Mesodermal cell (in vitro differentiated cells): ENCODE results near the gene ZNF140.

ENCODE experiments used
- H3K27ac ChIP-seq: 2 replicates; pipeline ENCODE4 v1.7.0; 2013; ENCODE audit warnings: mild to moderate bottlenecking, low read depth, low read length, moderate library complexity; ENCODE audit not compliant: severe bottlenecking
- H3K36me3 ChIP-seq: 2 replicates; pipeline ENCODE4 v1.7.1; 2013; ENCODE audit warnings: mild to moderate bottlenecking, low read length, moderate library complexity; ENCODE audit not compliant: control insufficient read depth, insufficient read depth
- H3K4me1 ChIP-seq: one replicate; pipeline ENCODE4 v1.7.1; 2013; ENCODE audit warnings: mild to moderate bottlenecking, low read length; ENCODE audit not compliant: insufficient read depth, control insufficient read depth, poor library complexity, severe bottlenecking
- H3K4me3 ChIP-seq: 2 replicates; pipeline ENCODE4 v1.7.0; 2013; ENCODE audit warnings: low read length, control low read depth, mild to moderate bottlenecking; ENCODE audit not compliant: insufficient read depth, poor library complexity, severe bottlenecking; ENCODE audit errors: extremely low read depth
- H3K9me3 ChIP-seq: 2 replicates; pipeline ENCODE4 v1.7.1; 2013; ENCODE audit warnings: mild to moderate bottlenecking, low read length, moderate library complexity; ENCODE audit not compliant: control insufficient read depth
- WGBS, 2 experiments: methylation state at CpG; one replicate each; pipeline ENCODE4 v1.1.5; 2013; ENCODE audit warnings: missing lambda C conversion rate in 2 of 2; ENCODE audit not compliant: insufficient coverage in 2 of 2; 5-methylcytosine and 5-hydroxymethylcytosine counted together

The ZNF140 gene

GRCh38 chr12:133081159-133081780 lies 547 bp downstream of the ZNF140 start:
- 41 to 69% methylated on average over 8 to 14 of the region's 17 CpGs for WGBS, 2 experiments

GRCh38 chr12:133083345-133083744 lies 2.6 kb downstream of the ZNF140 start:
- H3K27ac ChIP-seq: no peak overlapping the region
- H3K9me3 ChIP-seq: peaks cover 79% of the 10 kb centered on the region
- no peaks in the 10 kb centered on the region for H3K4me1 ChIP-seq
- 96 to 97% methylated on average over 5 of the region's 6 CpGs for WGBS, 2 experiments
- no peak overlapping the region for H3K4me3 ChIP-seq
- H3K36me3 ChIP-seq: peaks cover 68% of the 10 kb centered on the region

More at GRCh38 chr12:133081159-133081780, 547 bp downstream of the ZNF140 start:
- H3K36me3 ChIP-seq: peaks cover 48% of the 10 kb centered on the region
- H3K27ac ChIP-seq: peak overlapping the region; percentile 100
- peaks cover 81% of the 10 kb centered on the region for H3K9me3 ChIP-seq
- H3K4me1 ChIP-seq: no peaks in the 10 kb centered on the region
- peak overlapping the region; percentile 84 for H3K4me3 ChIP-seq

- 92 to 93% methylated on average over 2 of the region's 3 CpGs for WGBS, 2 experiments
- peaks cover 68% of the 10 kb centered on the region for H3K36me3 ChIP-seq
- no peak overlapping the region for H3K27ac ChIP-seq
- peaks cover 91% of the 10 kb centered on the region for H3K9me3 ChIP-seq
- no peaks in the 10 kb centered on the region for H3K4me1 ChIP-seq
- no peak overlapping the region for H3K4me3 ChIP-seq
Observed at GRCh38 chr12:133105620-133106019, 24.9 kb downstream of the ZNF140 start.

- Histone ChIP-seq H3K27ac (no peak overlapping the region), H3K9me3 (peaks cover 92% of the 10 kb centered on the region), H3K36me3 (peaks cover 61% of the 10 kb centered on the region), H3K4me3 (no peak overlapping the region), H3K4me1 (no peaks in the 10 kb centered on the region)
- 100% methylated on average over 1 of the region's 5 CpGs; no CpG with 5 or more reads in 1 of the 2 experiments for WGBS, 2 experiments
Observed at GRCh38 chr12:133106253-133106652, 25.5 kb downstream of the ZNF140 start.

- no peak overlapping the region for H3K27ac ChIP-seq
- peaks cover 52% of the 10 kb centered on the region for H3K36me3 ChIP-seq
- peaks cover 88% of the 10 kb centered on the region for H3K9me3 ChIP-seq
- no peak overlapping the region for H3K4me3 ChIP-seq
- WGBS, 2 experiments: no CpG with 5 or more reads among the region's 1 CpG
- no peaks in the 10 kb centered on the region for H3K4me1 ChIP-seq
Observed at GRCh38 chr12:133107121-133107520, 26.4 kb downstream of the ZNF140 start.

GRCh38 chr12:133108150-133108549 lies 27.4 kb downstream of the ZNF140 start:
- H3K36me3 ChIP-seq: peaks cover 42% of the 10 kb centered on the region
- H3K4me1 ChIP-seq: no peaks in the 10 kb centered on the region
- WGBS, 2 experiments: 93% methylated on average over 2 of the region's 2 CpGs; no CpG with 5 or more reads in 1 of the 2 experiments
- no peak overlapping the region for H3K4me3 ChIP-seq
- H3K9me3 ChIP-seq: peaks cover 84% of the 10 kb centered on the region
- H3K27ac ChIP-seq: no peak overlapping the region

GRCh38 chr12:133120385-133121191 lies 39.9 kb downstream of the ZNF140 start:
- WGBS, 2 experiments: 100% methylated on average over 1 of the region's 3 CpGs; no CpG with 5 or more reads in 1 of the 2 experiments
- peaks cover 91% of the 10 kb centered on the region for H3K9me3 ChIP-seq
- no peaks in the 10 kb centered on the region for H3K4me1 ChIP-seq
- H3K36me3 ChIP-seq: peaks cover 55% of the 10 kb centered on the region
- no peak overlapping the region for H3K27ac ChIP-seq
- H3K4me3 ChIP-seq: no peak overlapping the region

- peaks cover 61% of the 10 kb centered on the region for H3K36me3 ChIP-seq
- H3K9me3 ChIP-seq: peaks cover 80% of the 10 kb centered on the region
- H3K4me3 ChIP-seq: no peak overlapping the region
- H3K4me1 ChIP-seq: no peaks in the 10 kb centered on the region
- H3K27ac ChIP-seq: no peak overlapping the region
- 83% methylated on average over 1 of the region's 2 CpGs; no CpG with 5 or more reads in 1 of the 2 experiments for WGBS, 2 experiments
Observed at GRCh38 chr12:133124674-133125073, 44.0 kb downstream of the ZNF140 start.

- peak overlapping the region; percentile 98 for H3K27ac ChIP-seq
- no peaks in the 10 kb centered on the region for H3K4me1 ChIP-seq
- H3K36me3 ChIP-seq: peaks cover 48% of the 10 kb centered on the region
- peaks cover 58% of the 10 kb centered on the region for H3K9me3 ChIP-seq
- peak overlapping the region; percentile 87 for H3K4me3 ChIP-seq
- 2 to 18% methylated on average over 11 to 15 of the region's 26 CpGs for WGBS, 2 experiments
Observed at GRCh38 chr12:133129368-133130037, 48.8 kb downstream of the ZNF140 start.

GRCh38 chr12:133130038-133130807 lies 49.5 kb downstream of the ZNF140 start, which contains the start of the genes ZNF10 and ZNF891:
ZNF10 (plus strand) TSS chr12:133130627; CDS start chr12:133144493, 13,866 bp downstream.
ZNF891 (minus strand) TSS chr12:133130274; CDS start chr12:133121918, 8,356 bp downstream.
- Histone ChIP-seq H3K9me3 (peaks cover 57% of the 10 kb centered on the region), H3K4me1 (no peaks in the 10 kb centered on the region), H3K4me3 (peak within 1 kb of the TSS; percentile 87), H3K27ac (peak within 1 kb of the TSS; percentile 98), H3K36me3 (peaks cover 55% of the 10 kb centered on the region)
- 0% methylated on average over 66 to 77 of the region's 87 CpGs for WGBS, 2 experiments
